HL-60 (cell line): ENCODE results near the gene ATG4A.

ENCODE experiments used
- DNase-seq, 2 experiments: peaks; one replicate each; pipeline ENCODE4 v3.0.0-alpha.2; 2010 to 2020; ENCODE audit warnings: low read depth in 1 of 2, low spot score in 1 of 2
- H3K27ac ChIP-seq: fragments of 250-450 bp; sonication (Bioruptor Pico); replicated peaks from 2 replicates; pipeline ENCODE4 v1.5.1; 2020; ENCODE audit warnings: mild to moderate bottlenecking, moderate library complexity
- H3K27me3 ChIP-seq: fragments of 250-450 bp; sonication (Bioruptor Pico); 2 replicates; pipeline ENCODE4 v1.5.1; 2021; ENCODE audit warnings: mild to moderate bottlenecking, moderate library complexity; ENCODE audit not compliant: insufficient read depth, poor library complexity, severe bottlenecking
- H3K4me3 ChIP-seq: replicated peaks from 2 replicates; pipeline ENCODE4 v1.5.1; 2011; ENCODE audit warnings: mild to moderate bottlenecking, control low read depth, low read length; ENCODE audit not compliant: insufficient read depth
- CTCF ChIP-seq: IDR thresholded peaks from one replicate; pipeline ENCODE4 v1.5.1; 2011; ENCODE audit warnings: low read length, control low read depth, inconsistent platforms; ENCODE audit not compliant: insufficient read depth
- GABPA ChIP-seq: IDR thresholded peaks from 2 replicates; pipeline ENCODE4 v1.6.1; 2012; ENCODE audit warnings: low read depth
- POLR2AphosphoS5 ChIP-seq: IDR thresholded peaks from 2 replicates; pipeline ENCODE4 v1.6.1; 2012; ENCODE audit warnings: low read depth
- REST ChIP-seq: IDR thresholded peaks from 2 replicates; pipeline ENCODE4 v1.6.1; 2012; ENCODE audit warnings: low read depth; ENCODE audit not compliant: insufficient replicate concordance
- SPI1 ChIP-seq: IDR thresholded peaks from 2 replicates; pipeline ENCODE4 v1.6.1; 2012; ENCODE audit warnings: low read depth, mild to moderate bottlenecking, borderline replicate concordance

ATG4A gene

GRCh38 chrX:108053218-108053617 is 38.4 kb upstream of the ATG4A start:
- H3K27me3 ChIP-seq, result peaks cover 4% of the 10 kb centered on the region
- DNase-seq, result no peak
- H3K27ac ChIP-seq, result no peak overlapping the region
- TF ChIP-seq GABPA (no peak), POLR2AphosphoS5 (no peak), CTCF (no peak), REST (no peak), SPI1 (no peak)
- no peak overlapping the region for H3K4me3 ChIP-seq

GRCh38 chrX:108055546-108055945 is 36.0 kb upstream of the ATG4A start:
- TF ChIP-seq SPI1 (no peak), REST (no peak), GABPA (no peak), CTCF (no peak), POLR2AphosphoS5 (no peak)
- Histone ChIP-seq H3K27ac (no peak overlapping the region), H3K4me3 (no peak overlapping the region), H3K27me3 (peaks cover 4% of the 10 kb centered on the region)
- no peak for DNase-seq

GRCh38 chrX:108059801-108060200 is 31.8 kb upstream of the ATG4A start:
- no peak for DNase-seq
- no peak for TF ChIP-seq REST
- no peak for TF ChIP-seq SPI1
- TF ChIP-seq POLR2AphosphoS5, result no peak
- TF ChIP-seq GABPA, result no peak
- TF ChIP-seq CTCF, result no peak
- Histone ChIP-seq H3K27me3 (peaks cover 4% of the 10 kb centered on the region), H3K4me3 (no peak overlapping the region), H3K27ac (no peak overlapping the region)
